Mesothelial cell of epicardium (in vitro differentiated cells): ENCODE data around the gene ABCA4. TPM values are rescaled to one million over a fixed set of nuclear protein-coding genes. Genes with fewer than 3 reads are reported as not detected.

ENCODE experiments used
- DNase-seq, 2 experiments: peaks; one replicate each; pipeline ENCODE4 v3.0.0; 2021; ENCODE audit warnings: low spot score in 2 of 2; ENCODE audit not compliant: unreplicated experiment in 2 of 2
- H3K27ac Mint-ChIP-seq: 2 replicates; pipeline ENCODE4 v1.8.0; 2021; ENCODE audit warnings: mixed read lengths
- H3K27me3 Mint-ChIP-seq: 2 replicates; pipeline ENCODE4 v1.8.0; 2021; ENCODE audit warnings: low read depth, mixed read lengths
- H3K36me3 Mint-ChIP-seq: 2 replicates; pipeline ENCODE4 v1.8.0; 2021; ENCODE audit warnings: mixed read lengths
- H3K4me1 Mint-ChIP-seq: 2 replicates; pipeline ENCODE4 v1.8.0; 2021; ENCODE audit warnings: mixed read lengths
- H3K4me3 Mint-ChIP-seq: 2 replicates; pipeline ENCODE4 v1.8.0; 2021; ENCODE audit warnings: mild to moderate bottlenecking, moderate library complexity, mixed read lengths
- H3K9me3 Mint-ChIP-seq: 2 replicates; pipeline ENCODE4 v1.8.0; 2021; ENCODE audit warnings: mixed read lengths
- CTCF ChIP-seq: fragments of 200-600 bp; sonication (generic); IDR thresholded peaks from one replicate; pipeline ENCODE4 v1.5.0; 2021; ENCODE audit warnings: antibody characterized with exemption; ENCODE audit not compliant: unreplicated experiment
- total RNA-seq: library from RNA; stranded (reverse); gene quantifications from 3 replicates; pipeline ENCODE4 v1.2.1, GENCODE V29; 2021

Gene ABCA4
- total RNA-seq, 1 donor from 2014 or later = 14.5 TPM

GRCh38 chr1:94103608-94104007, 17.3 kb downstream of the ABCA4 start:
- no peak overlapping the region for H3K4me3 Mint-ChIP-seq
- no peaks in the 10 kb centered on the region for H3K36me3 Mint-ChIP-seq
- no peak for DNase-seq
- H3K4me1 Mint-ChIP-seq = peaks cover 97% of the 10 kb centered on the region
- TF ChIP-seq CTCF = no peak
- peak overlapping the region; percentile 99 for H3K27ac Mint-ChIP-seq
- H3K27me3 Mint-ChIP-seq = no peaks in the 10 kb centered on the region
- no peaks in the 10 kb centered on the region for H3K9me3 Mint-ChIP-seq

- peak overlapping the region; percentile 99 for H3K27ac Mint-ChIP-seq
- no peaks in the 10 kb centered on the region for H3K36me3 Mint-ChIP-seq
- no peaks in the 10 kb centered on the region for H3K27me3 Mint-ChIP-seq
- no peak for TF ChIP-seq CTCF
- no peaks in the 10 kb centered on the region for H3K9me3 Mint-ChIP-seq
- no peak for DNase-seq
- no peak overlapping the region for H3K4me3 Mint-ChIP-seq
- H3K4me1 Mint-ChIP-seq = peaks cover 99% of the 10 kb centered on the region
Measured at GRCh38 chr1:94101613-94102525, 19.1 kb downstream of the ABCA4 start.

- no peaks in the 10 kb centered on the region for H3K36me3 Mint-ChIP-seq
Measured at GRCh38 chr1:94100785-94101612, 19.9 kb downstream of the ABCA4 start.

GRCh38 chr1:94100129-94100784, 20.7 kb downstream of the ABCA4 start:
- H3K27ac Mint-ChIP-seq = peak overlapping the region; percentile 99
- H3K36me3 Mint-ChIP-seq = no peaks in the 10 kb centered on the region
- no peak overlapping the region for H3K4me3 Mint-ChIP-seq
- no peak for TF ChIP-seq CTCF
- no peaks in the 10 kb centered on the region for H3K27me3 Mint-ChIP-seq
- DNase-seq = no peak
- peaks cover 99% of the 10 kb centered on the region for H3K4me1 Mint-ChIP-seq
- no peaks in the 10 kb centered on the region for H3K9me3 Mint-ChIP-seq

More at GRCh38 chr1:94100785-94101612, 19.9 kb downstream of the ABCA4 start:
- no peak for DNase-seq
- H3K27ac Mint-ChIP-seq = peak overlapping the region; percentile 99
- H3K27me3 Mint-ChIP-seq = no peaks in the 10 kb centered on the region
- no peak overlapping the region for H3K4me3 Mint-ChIP-seq
- H3K4me1 Mint-ChIP-seq = peaks cover 99% of the 10 kb centered on the region
- H3K9me3 Mint-ChIP-seq = no peaks in the 10 kb centered on the region
- TF ChIP-seq CTCF = no peak

GRCh38 chr1:94099303-94099702, 21.6 kb downstream of the ABCA4 start:
- DNase-seq = no peak
- no peaks in the 10 kb centered on the region for H3K27me3 Mint-ChIP-seq
- H3K4me1 Mint-ChIP-seq = peaks cover 99% of the 10 kb centered on the region
- TF ChIP-seq CTCF = no peak
- H3K27ac Mint-ChIP-seq = peak overlapping the region; percentile 99
- no peak overlapping the region for H3K4me3 Mint-ChIP-seq
- H3K9me3 Mint-ChIP-seq = no peaks in the 10 kb centered on the region
- no peaks in the 10 kb centered on the region for H3K36me3 Mint-ChIP-seq
